Measurements from ENCODE around the gene TMEM53. TPM values are rescaled to one million over a fixed set of nuclear protein-coding genes. Genes with fewer than 3 reads are reported as not detected.
A peak's percentile ranks its signal among the peaks of the same experiment; 100 is the strongest.

TMEM53 gene
- total RNA-seq, result 4.6 and 4.8 TPM in 2 replicates

DNA sequence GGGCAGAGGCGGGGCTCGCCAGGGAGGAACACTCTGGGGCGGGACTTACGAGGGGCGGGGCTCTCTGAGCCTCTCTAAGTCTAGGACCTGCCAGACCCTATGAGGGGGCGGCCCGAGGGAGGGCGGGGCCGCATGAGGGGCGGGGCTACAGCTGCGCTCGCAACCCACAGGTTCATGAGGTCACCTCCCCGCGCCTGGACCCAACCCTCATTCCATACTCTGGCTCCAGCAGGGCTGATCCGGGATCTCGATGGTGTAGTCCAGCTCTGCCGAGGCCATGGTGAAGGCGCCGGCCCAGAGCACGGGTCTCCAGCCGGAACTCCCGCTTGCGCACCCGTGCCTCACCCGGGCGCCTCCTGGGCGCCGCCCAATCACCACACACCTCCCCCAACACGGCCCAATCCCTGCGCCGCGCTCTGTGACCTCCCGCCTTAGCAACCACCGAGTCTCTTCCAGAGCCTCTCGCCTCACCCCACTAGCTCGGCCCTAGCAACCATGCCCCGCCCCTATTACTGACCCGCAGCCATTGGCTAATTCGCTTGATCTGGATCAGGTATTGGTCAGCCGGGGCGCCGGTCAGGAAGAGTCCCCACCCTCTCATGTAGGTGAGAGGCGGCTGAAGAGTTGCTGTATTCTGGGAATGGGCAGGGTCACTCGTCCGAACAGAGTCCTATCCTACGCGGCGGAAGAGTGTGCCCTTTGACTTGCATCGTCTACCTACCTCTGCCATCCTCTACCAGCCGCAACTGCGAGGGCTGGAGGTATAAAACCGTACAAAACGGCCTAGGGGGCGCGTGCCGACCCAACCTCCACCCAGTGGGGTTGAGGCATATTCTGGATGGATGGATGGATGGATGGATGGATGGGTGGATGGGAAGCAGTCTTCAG, at the start of gene TMEM53, which contains the start of gene ARMH1:
Gene TMEM53, minus strand, starts transcription at position 369 of the 888 bp plus-strand sequence. Its CDS starts 90 bp downstream, at position 279.
Gene ARMH1, plus strand, starts transcription at position 602 of the 888 bp plus-strand sequence. CDS start 14,984 bp downstream, outside the sequence.
- Mint-ChIP-seq H3K27ac (peak within 1 kb of the TSS; percentile 93), H3K9me3 (no peaks in the 10 kb centered on the region), H3K4me3 (peak within 1 kb of the TSS; percentile 87), H3K36me3 (ENCODE audit: low read depth) (peaks cover 5% of the 10 kb centered on the region), H3K4me1 (peaks cover 32% of the 10 kb centered on the region), H3K27me3 (no peaks in the 10 kb centered on the region)
- intact Hi-C loops (cut with micrococcal nuclease), result loop anchor here (1.0 to 5.0 kb wide), 11 partner anchors 24 to 1078 kb away; partner anchors contain the start of genes DMAP1, GPBP1L1, IPP and KIF2C
- ATAC-seq (ENCODE audit: low read depth) (peak; percentile 90), DNase-seq (peak; percentile 98)
- ChIA-PET POLR2A (interaction anchor here (0.6 to 5.5 kb wide), 28 partner anchors 9 to 1138 kb away, joined by 3 to 89 read pairs (median 5); partner anchors contain the start of genes BTBD19, DMAP1, DPH2 and EIF2B3), CTCF (interaction anchor here (0.7 to 3.3 kb wide), 7 partner anchors 9 to 56 kb away, joined by 3 to 11 read pairs (median 3); partner anchors contain the start of gene RNU5D-1)
- TF ChIP-seq, protein P1, sequence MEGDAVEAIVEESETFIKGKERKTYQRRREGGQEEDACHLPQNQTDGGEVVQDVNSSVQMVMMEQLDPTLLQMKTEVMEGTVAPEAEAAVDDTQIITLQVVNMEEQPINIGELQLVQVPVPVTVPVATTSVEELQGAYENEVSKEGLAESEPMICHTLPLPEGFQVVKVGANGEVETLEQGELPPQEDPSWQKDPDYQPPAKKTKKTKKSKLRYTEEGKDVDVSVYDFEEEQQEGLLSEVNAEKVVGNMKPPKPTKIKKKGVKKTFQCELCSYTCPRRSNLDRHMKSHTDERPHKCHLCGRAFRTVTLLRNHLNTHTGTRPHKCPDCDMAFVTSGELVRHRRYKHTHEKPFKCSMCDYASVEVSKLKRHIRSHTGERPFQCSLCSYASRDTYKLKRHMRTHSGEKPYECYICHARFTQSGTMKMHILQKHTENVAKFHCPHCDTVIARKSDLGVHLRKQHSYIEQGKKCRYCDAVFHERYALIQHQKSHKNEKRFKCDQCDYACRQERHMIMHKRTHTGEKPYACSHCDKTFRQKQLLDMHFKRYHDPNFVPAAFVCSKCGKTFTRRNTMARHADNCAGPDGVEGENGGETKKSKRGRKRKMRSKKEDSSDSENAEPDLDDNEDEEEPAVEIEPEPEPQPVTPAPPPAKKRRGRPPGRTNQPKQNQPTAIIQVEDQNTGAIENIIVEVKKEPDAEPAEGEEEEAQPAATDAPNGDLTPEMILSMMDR (IDR thresholded peaks at IDR 0.05), result no peak

- ATAC-seq (ENCODE audit: low read depth) (peak; percentile 26), DNase-seq (no peak)
- TF ChIP-seq, protein P1 (IDR thresholded peaks at IDR 0.05), result no peak
- Mint-ChIP-seq H3K4me1 (peaks cover 67% of the 10 kb centered on the region), H3K9me3 (no peaks in the 10 kb centered on the region), H3K27me3 (no peaks in the 10 kb centered on the region), H3K27ac (peak overlapping the region; percentile 88), H3K4me3 (peak overlapping the region; percentile 74), H3K36me3 (ENCODE audit: low read depth) (no peaks in the 10 kb centered on the region)
- intact Hi-C loops (cut with micrococcal nuclease), result loop anchor here (2.0 to 5.0 kb wide), 4 partner anchors 51 to 964 kb away; partner anchors contain the start of genes GPBP1L1, NASP, RPS8 and TESK2
- ChIA-PET CTCF (interaction anchor here (0.9 kb wide), 1 partner anchor 8 kb away, joined by 3 read pairs; no protein-coding TSS in a partner anchor), POLR2A (interaction anchor here (0.6 to 6.1 kb wide), 17 partner anchors 8 to 777 kb away, joined by 3 to 516 read pairs (median 5); partner anchors contain the start of genes BEST4, BTBD19, DYNLT4 and EIF2B3)
Observed at GRCh38 chr1:44723496-44724295, 49.4 kb upstream of the TMEM53 start.

DNA sequence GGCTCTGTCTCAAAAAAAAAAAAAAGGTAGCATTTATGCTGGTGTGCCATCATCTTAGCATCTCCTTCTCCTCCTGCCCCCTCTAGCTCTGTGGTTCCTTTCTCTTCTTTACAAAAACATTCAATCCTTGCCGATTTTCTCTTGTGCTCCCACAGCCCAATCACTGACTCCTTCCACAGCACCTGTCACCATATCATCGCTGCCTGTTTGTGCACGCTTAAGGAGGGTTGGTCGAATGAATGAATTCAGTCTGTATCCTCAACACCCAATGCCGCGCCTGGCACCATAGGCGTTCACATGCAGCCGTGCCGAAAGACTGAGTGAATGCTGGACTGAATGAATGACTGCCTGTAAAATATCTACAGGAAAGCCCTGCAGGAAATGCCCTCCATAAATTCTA, 48.8 kb upstream of the TMEM53 start:
- TF ChIP-seq, protein P1 (IDR thresholded peaks at IDR 0.05), result no peak
- ChIA-PET CTCF (interaction anchor here (0.9 kb wide), 1 partner anchor 9 kb away, joined by 3 read pairs; no protein-coding TSS in a partner anchor), POLR2A (interaction anchor here (0.7 to 6.1 kb wide), 18 partner anchors 8 to 777 kb away, joined by 3 to 516 read pairs (median 22); partner anchors contain the start of genes BEST4, BTBD19, DYNLT4 and EIF2B3)
- DNase-seq (no peak), ATAC-seq (ENCODE audit: low read depth) (no peak)
- Mint-ChIP-seq H3K4me1 (peaks cover 71% of the 10 kb centered on the region), H3K36me3 (ENCODE audit: low read depth) (no peaks in the 10 kb centered on the region), H3K4me3 (peak overlapping the region; percentile 74), H3K9me3 (no peaks in the 10 kb centered on the region), H3K27ac (peak overlapping the region; percentile 88), H3K27me3 (no peaks in the 10 kb centered on the region)
- intact Hi-C loops (cut with micrococcal nuclease), result loop anchor here (2.0 to 5.0 kb wide), 4 partner anchors 52 to 964 kb away; partner anchors contain the start of genes GPBP1L1, NASP, RPS8 and TESK2

- Mint-ChIP-seq H3K9me3 (no peaks in the 10 kb centered on the region), H3K36me3 (ENCODE audit: low read depth) (no peaks in the 10 kb centered on the region), H3K27ac (peak overlapping the region; percentile 99), H3K4me1 (peaks cover 76% of the 10 kb centered on the region), H3K4me3 (peak overlapping the region; percentile 47), H3K27me3 (no peaks in the 10 kb centered on the region)
- TF ChIP-seq, protein P1 (IDR thresholded peaks at IDR 0.05), result no peak
- DNase-seq (peak; percentile 61), ATAC-seq (ENCODE audit: low read depth) (peak; percentile 80)
- POLR2A ChIA-PET, result interaction anchor here (0.5 to 6.1 kb wide), 82 partner anchors 9 to 1996 kb away, joined by 3 to 516 read pairs (median 5); partner anchors contain the start of genes AKR1A1, ARMH1, BEST4 and BTBD19
- intact Hi-C loops (cut with micrococcal nuclease), result loop anchor here (1.0 to 5.0 kb wide), 10 partner anchors 8 to 966 kb away; partner anchors contain the start of genes ARMH1, EIF2B3, GPBP1L1 and NASP
- CTCF ChIA-PET, result interaction anchor here (0.6 to 1.5 kb wide), 9 partner anchors 9 to 582 kb away, joined by 3 to 21 read pairs (median 3); partner anchors contain the start of genes HECTD3 and RNU5D-1
Observed at GRCh38 chr1:44721485-44722361, 47.4 kb upstream of the TMEM53 start.
